GM21367 (cell line): Measurements from ENCODE around the gene RAD9A.

Experiments
- ATAC-seq: cut with Tn5 transposase; IDR thresholded peaks from one replicate; pipeline ENCODE4 v1.9.1; 2021; ENCODE audit not compliant: unreplicated experiment

Gene RAD9A

DNA sequence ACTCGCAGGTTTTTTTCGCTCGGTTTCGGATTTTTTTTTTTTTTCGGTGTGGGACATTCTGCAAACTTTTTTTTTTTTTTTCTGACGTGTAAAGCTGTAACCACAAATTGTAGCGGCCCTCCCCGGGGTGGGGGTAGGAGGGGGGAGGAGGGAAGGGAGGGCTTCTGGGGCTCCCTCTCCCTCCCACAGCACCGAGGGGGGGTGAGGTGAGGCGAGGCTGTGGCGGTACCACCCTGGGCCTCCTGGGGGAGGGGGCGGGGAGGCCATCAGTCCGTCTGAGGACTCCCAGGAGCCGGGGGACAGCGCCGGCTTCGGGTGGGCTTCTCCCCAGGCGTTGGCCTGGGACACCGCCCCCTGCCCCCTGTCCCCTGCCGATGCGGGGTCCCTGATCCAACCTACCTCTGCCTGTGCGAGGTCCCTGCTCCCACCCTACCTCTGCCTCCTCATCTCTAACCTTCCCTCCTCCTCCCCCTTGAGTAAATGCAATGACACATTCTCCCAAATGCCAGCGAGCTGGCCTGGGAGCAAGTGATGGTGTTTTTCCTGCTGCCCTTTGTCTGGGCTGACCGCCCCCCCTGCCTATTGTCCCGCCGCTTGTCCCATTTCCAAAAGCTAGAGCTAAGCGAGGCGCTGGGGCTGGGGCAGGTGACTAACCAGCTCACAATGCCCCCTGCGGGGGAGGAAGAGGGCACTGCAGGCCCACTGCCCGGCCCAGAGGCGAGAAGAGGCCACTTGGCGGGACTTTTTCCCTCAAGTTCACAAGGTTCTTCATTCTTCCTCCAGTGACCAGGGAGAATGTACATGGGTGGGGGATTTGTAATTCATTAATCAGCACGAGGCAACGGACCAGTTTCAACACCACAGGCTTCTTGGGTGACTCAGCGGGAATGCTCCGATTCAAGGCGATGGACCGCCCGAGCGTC lies 17.9 kb upstream of the RAD9A start:
- no peak for ATAC-seq

GRCh38 chr11:67374571-67375281 lies 17.1 kb upstream of the RAD9A start:
- no peak for ATAC-seq

DNA sequence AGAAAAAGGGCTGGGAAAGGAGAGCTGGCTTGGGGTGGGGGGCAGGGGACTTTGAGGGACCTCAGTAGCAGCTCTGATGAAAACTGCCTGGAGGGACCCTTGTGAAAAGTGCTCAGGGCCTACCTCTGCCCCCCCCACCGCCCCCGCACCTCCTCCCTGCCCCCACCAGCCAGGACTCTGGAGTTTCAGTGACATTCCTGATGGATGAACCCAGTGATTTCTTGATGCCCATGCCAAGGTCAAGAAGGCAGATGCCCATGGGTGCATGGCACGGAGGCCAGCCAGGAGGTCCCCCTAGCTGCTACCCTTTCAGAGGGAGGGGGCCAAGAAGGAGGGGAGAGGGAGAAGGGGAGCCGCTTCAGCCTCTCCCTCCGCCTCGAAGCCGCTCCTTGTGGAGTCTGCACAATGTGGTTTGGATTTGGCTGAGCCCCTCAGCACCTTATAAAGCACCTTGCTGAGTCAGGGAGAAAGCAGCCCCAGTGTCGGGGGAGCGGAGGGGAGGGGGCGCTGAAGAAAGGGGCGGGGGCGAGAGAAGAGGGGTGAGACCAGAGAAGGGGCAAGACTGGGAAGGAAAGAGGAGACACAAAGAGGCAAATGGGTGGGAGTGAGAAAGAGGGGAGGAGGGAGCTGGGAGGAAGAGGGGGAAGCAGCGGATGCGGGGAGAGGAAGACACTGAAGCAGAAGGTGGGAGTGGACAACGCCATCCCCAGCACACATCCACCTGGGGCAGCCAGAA lies 16.3 kb upstream of the RAD9A start:
- ATAC-seq: no peak

- ATAC-seq: no peak
These were observed 15.5 kb upstream of the RAD9A start for GRCh38 chr11:67376063-67376820.

DNA sequence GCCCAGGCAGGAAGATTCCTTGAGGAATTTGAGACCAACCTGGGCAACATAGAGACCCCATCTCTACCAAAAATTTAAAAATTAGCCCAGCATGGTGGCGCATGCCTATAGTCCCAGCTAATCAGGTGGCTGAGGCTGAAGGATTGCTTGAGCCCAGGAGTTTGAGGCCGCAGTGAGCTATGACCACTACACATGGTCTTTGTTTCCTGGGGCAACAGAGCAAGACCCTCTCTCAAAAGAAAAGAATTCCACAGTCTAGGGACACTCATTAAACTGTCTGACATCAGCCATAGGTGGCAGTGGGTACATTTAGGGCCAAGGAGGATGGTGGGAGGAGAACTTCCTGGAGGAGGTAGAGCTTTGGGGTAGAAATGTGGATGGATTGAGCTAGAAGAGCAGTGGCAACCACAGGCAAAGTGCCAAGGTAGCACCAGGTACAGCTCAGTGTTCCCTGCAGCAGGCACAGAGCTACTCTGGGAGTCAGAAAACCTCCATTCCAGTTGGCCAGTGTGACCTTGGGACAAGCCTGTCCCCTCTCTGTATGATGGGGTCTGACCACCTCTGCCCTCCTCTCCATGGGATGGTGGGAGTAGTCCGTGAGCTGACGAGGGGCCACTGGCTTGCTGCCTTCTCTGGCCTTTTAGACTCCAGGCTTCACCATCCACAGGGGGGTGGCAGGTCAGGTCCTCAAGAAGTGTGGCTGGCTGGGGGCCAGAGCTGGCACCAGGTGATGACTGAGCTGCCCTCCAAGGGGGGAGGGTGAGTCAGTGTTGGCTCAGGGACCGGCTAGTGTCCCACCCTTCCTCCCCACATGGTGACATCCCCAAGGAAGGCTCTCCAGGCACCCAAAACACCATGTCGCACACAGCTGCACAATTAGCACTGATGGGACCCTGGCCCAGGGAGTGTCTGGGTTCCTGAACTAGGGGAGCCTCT lies 14.6 kb upstream of the RAD9A start:
- no peak for ATAC-seq

DNA sequence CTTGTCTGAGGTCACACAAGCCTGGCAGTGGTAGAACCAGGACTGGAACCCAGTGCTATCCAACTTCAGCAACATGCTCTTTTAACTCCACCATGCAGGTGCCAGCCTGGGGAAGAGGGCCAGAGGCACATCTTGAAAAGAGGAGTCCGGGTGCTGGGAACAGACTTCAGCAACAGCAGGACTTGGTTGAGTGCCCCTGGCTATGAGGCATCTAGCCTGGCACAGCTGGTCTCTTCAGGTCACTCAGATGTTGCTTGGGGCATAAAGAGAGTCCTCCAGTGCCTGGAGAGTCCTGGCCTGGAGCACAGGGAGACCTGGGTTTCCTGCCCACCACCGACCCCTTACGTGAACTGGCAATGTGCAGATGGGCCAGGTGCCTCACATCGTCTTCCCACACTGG lies 13.2 kb upstream of the RAD9A start:
- no peak for ATAC-seq

DNA sequence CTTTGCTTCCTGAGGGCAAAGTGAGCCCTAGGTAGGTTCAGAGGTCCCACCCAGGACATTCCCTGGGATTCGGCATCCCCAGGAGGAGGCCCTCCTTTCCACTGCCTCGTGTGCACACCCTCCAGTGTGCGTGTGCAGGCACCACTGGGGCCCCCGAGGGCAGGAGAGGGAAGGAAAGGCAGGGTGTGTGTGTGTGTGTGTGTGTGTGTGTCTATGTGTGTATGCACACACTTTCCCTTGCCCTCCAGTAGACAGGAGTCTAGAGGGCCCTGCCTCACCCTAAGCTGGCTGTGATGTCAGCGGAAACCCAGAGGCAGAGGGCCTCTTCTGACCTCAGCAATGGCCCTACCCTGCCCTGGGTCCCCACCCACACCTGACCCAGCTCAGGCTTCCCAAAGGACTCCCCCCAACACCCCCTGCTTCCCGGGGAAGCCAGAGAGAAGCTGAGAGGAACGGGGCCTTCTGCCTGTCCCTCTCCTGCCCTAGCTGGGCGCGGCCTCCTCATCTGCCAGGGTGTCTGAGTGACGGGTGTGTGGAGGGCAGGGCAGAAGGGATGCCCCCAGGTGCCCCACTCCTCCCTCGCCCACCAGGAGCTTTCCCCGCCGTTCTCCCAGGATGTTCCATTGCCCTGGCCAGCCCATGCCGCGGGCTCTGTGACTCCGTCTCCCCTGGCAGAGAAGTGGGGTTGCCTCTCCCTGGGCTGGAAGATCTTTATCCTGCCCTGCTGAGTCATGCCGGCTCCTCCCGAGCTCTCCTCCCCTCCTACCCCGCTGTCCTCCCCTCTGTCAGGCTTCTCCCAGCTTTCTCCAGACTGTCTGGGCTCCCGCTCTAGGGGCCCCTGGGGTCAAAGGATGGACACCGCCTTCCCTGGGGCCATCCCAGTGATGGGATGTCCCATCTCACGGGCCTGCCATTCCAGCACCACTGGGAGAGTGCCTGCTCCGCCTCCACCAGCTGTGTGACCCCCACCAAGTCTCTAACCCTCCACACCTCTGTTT lies 12.4 kb upstream of the RAD9A start:
- ATAC-seq: no peak

DNA sequence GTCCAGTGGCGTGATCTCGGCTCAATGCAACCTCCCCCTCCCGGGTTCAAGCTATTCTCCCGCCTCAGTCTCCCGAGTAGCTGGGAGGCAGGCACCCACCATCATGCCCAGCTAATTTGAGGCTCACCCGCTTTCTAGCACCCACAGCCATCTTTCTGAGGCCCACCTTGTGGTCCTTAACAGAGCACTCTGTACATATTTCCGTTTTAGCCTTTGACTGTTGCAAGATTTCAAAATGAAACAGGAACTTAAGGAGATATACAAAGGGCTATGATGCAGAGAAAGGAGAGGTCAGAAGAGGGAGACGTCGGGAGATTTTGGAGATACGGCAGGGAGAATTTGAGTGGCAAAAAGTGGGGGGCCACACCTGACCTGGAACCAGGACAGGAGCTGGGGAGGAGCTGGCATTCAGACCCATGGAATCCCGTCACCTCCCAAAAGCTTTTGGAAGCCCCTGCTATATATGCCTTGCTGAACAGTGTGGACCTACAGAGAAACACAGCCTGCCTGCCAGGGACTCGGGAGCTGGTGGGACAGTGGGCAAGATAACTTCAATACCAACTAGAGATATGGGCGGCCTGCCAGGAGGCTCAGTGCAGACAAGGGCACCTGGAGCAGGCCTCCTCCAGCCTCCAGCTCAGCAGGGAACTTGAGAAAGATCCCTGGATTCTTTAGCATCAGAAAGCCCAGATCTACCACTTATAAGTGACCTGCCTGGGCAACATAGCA lies 10.4 kb upstream of the RAD9A start:
- no peak for ATAC-seq

DNA sequence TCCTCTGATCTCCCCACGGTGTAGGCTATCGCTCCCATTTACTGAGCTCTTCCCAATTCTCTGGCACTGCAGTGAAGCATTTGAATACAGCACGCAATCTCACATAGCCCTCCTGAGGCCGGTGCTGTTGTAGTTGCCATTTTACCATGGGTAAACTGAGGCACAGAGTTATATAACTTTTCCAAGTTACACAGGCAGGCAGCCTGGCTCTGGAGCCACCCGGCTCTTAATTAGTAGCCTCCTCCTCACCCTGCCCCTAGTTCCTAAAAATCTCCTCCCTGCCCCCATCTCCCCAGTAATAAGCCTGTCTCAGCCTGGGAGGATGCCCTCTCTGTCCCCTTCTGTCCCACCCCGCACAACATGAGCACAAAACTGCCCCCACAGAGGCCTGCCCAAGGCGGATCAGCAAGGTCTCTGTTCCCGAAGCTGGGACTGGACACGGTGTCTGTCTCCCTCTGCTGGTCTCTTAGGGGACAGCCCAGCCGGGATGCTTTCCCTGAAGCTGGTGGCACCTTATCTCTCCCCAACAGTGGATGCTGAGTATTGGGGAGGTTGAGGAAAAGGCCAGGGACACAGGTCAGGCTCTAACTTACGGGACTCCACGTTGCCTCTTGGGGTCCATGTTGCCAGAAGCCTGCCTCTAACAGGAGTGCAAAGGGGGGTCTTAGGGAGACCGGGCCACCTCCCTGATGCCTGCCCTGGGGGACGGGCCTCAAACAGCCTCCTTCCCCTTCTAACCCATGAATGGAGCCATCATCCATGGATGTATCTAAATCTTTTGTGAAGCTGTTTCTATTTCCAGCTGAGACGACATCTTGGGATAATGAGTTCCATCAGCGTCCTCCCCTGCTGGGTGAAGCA lies 9.3 kb upstream of the RAD9A start:
- ATAC-seq: no peak

DNA sequence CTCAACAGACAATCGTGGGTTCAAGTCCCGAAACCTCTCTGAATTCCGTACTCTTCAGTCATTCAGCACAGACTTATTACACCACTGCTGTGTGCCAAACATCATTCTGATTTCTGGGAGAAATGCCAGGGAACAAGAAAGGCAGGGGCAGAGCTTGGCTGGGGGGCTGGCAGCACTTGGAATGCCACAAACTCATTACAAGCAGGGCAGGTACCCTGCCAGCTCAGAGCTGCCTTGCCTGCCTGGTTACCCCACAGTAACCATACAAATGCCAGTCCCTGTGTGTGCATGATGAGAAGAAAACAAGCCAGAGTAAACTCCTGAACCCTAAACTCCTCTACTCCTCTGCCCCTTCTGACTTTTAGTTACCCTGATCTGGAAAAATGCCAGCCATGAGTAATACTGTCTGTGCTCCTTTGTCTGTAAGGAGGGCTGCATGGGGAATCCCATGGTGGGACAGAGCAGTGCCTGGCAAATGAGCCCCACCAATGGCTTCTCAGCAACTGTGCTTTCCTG lies 6.9 kb upstream of the RAD9A start:
- ATAC-seq: no peak

DNA sequence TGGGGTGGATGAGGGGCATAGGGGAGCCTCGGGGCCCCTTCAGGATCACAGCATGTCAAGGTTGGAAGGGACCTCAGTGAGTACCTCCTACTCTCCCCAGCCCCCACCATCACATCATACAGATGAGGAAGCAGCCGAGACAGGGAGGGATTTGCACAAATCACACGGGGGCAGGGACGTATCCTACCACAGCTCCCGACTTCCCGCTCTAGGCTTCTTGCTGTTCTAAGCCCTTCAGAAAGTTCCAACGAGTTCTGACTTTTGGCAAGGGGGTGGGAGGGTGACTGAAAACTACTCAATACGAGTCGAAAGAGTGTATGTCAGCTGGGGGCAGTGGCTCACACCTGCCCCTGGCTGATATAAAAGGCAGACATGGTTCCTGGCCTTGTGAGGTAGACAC lies 4.7 kb upstream of the RAD9A start:
- no peak for ATAC-seq

GRCh38 chr11:67387518-67387917 lies 4.3 kb upstream of the RAD9A start:
- ATAC-seq: no peak

- ATAC-seq: no peak
These were observed 2.3 kb upstream of the RAD9A start for GRCh38 chr11:67389477-67389876.

GRCh38 chr11:67390947-67391303 lies 861 bp upstream of the RAD9A start:
- ATAC-seq: no peak

DNA sequence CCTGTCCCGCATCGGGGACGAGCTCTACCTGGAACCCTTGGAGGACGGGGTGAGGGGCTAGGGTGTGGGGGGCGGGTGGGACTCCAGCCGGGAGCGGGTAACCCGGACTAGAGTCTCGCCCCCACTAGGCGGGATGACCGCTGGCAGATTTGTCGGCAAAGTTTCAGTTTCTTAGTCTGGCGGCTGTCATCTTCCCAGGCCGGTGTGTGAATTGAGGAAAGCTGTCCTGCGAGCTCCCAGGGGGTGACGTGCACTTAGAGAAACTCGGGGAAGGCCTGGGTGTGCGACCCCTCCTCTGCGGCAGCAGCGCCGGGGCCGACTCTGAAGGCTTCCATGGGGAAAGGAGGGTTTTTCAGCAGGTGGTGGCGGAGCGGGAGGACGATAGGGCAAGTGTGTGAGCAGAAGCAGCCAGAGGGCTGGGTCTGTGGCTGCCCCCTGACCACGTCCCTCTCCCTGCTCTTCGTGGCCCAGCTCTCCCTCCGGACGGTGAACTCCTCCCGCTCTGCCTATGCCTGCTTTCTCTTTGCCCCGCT lies 463 bp downstream of the RAD9A start:
- ATAC-seq: no peak

- ATAC-seq: no peak
These were observed 1.7 kb downstream of the RAD9A start for GRCh38 chr11:67393437-67393836.

DNA sequence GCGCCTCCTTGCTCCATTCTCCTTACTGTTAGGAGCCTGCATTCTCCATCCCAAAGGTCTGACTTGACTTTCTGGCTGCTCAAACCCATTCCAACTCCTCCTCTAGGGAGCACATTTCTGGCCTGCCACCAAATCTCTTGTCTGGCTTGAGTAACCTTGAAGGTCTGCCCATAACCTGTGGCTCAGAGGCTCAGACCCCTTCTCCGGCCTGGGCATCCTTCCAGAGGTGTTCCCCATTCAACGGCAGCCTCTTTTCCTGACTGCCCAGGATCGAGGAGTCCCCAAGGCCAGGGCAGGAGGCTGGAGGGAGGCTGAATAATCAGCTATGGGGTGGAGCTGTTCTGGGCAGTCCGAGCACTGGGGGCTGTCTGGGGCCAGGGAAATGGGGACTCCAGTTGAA lies 2.2 kb downstream of the RAD9A start:
- no peak for ATAC-seq
